Activated effector memory CD4-positive, alpha-beta T cell treated with anti-CD3 and anti-CD28 coated beads, Interleukin-2, amount 50 U/mL, for 16 hours (primary cell): ENCODE measurements around the gene SLC13A4.
"Not testable (repeated sequence)": the region's sequence is repeated elsewhere in the genome, so short reads cannot be mapped to it uniquely, and the experiment has no call there.

Source experiments
- DNase-seq: peaks from one replicate; pipeline ENCODE4 v3.0.0-alpha.2; 2020

Gene SLC13A4

GRCh38 chr7:135748770-135749169 lies 20.8 kb upstream of the SLC13A4 start, which contains the start of gene FAM180A:
Gene FAM180A (minus strand): TSS chr7:135748813. CDS start chr7:135748580, 233 bp downstream.
- no peak for DNase-seq

GRCh38 chr7:135747366-135747765 lies 19.4 kb upstream of the SLC13A4 start:
- DNase-seq = no peak

- DNase-seq = no peak
Observed at GRCh38 chr7:135745703-135746312, 17.8 kb upstream of the SLC13A4 start.

GRCh38 chr7:135744938-135745702 lies 17.1 kb upstream of the SLC13A4 start:
- no peak for DNase-seq

GRCh38 chr7:135743907-135744731 lies 16.1 kb upstream of the SLC13A4 start:
- DNase-seq = no peak

- no peak for DNase-seq
Observed at GRCh38 chr7:135742371-135742770, 14.4 kb upstream of the SLC13A4 start.

GRCh38 chr7:135741905-135742304 lies 13.9 kb upstream of the SLC13A4 start:
- DNase-seq = no peak

GRCh38 chr7:135740889-135741288 lies 12.9 kb upstream of the SLC13A4 start:
- no peak for DNase-seq

- not testable (repeated sequence) for DNase-seq
Observed at GRCh38 chr7:135737306-135737647, 9.3 kb upstream of the SLC13A4 start.

GRCh38 chr7:135736586-135737305 lies 8.8 kb upstream of the SLC13A4 start:
- DNase-seq = no peak

GRCh38 chr7:135734343-135734689 lies 6.3 kb upstream of the SLC13A4 start:
- DNase-seq = no peak

GRCh38 chr7:135733603-135734342 lies 5.8 kb upstream of the SLC13A4 start:
- no peak for DNase-seq

GRCh38 chr7:135731131-135731530 lies 3.1 kb upstream of the SLC13A4 start:
- no peak for DNase-seq

- no peak for DNase-seq
Observed at GRCh38 chr7:135729230-135729629, 1.2 kb upstream of the SLC13A4 start.

- no peak for DNase-seq
Observed at GRCh38 chr7:135726911-135727673, 894 bp downstream of the SLC13A4 start.

- no peak for DNase-seq
Observed at GRCh38 chr7:135726276-135726788, 1.7 kb downstream of the SLC13A4 start.

- no peak for DNase-seq
Observed at GRCh38 chr7:135723411-135723810, 4.6 kb downstream of the SLC13A4 start.

GRCh38 chr7:135721198-135721820 lies 6.7 kb downstream of the SLC13A4 start:
- no peak for DNase-seq

- DNase-seq = no peak
Observed at GRCh38 chr7:135719688-135720087, 8.3 kb downstream of the SLC13A4 start.

GRCh38 chr7:135718794-135719437 lies 9.1 kb downstream of the SLC13A4 start:
- no peak for DNase-seq
